Type B pancreatic cell (in vitro differentiated cells): ENCODE measurements around the gene TLDC2. TPM values are rescaled to one million over a fixed set of nuclear protein-coding genes. Genes with fewer than 3 reads are reported as not detected.
"Not testable (repeated sequence)": the region's sequence is repeated elsewhere in the genome, so short reads cannot be mapped to it uniquely, and the experiment has no call there.

Source experiments
- DNase-seq: peaks from one replicate; pipeline ENCODE4 v3.0.0; 2021; ENCODE audit warnings: mixed read lengths; ENCODE audit not compliant: unreplicated experiment; ENCODE audit errors: extremely low spot score
- H3K27ac Mint-ChIP-seq: 2 replicates; pipeline ENCODE4 v1.8.0; 2021; ENCODE audit warnings: mild to moderate bottlenecking, mixed read lengths
- H3K27me3 Mint-ChIP-seq: 2 replicates; pipeline ENCODE4 v1.8.0; 2021; ENCODE audit warnings: mixed read lengths
- H3K36me3 Mint-ChIP-seq: 2 replicates; pipeline ENCODE4 v1.8.0; 2021; ENCODE audit warnings: mixed read lengths
- H3K4me1 Mint-ChIP-seq: one replicate; pipeline ENCODE4 v1.8.0; 2021; ENCODE audit warnings: mixed read lengths; ENCODE audit not compliant: unreplicated experiment
- H3K4me3 Mint-ChIP-seq: 2 replicates; pipeline ENCODE4 v1.8.0; 2021; ENCODE audit warnings: mild to moderate bottlenecking, mixed read lengths
- H3K9me3 Mint-ChIP-seq: 2 replicates; pipeline ENCODE4 v1.8.0; 2021; ENCODE audit warnings: mixed read lengths
- CTCF ChIP-seq: fragments of 200-600 bp; sonication (generic); conservative IDR thresholded peaks from 2 replicates; pipeline ENCODE4 v1.5.0; 2021; ENCODE audit warnings: antibody characterized with exemption, mild to moderate bottlenecking
- total RNA-seq: library from RNA; stranded (reverse); gene quantifications from 2 replicates; pipeline ENCODE4 v1.2.1, GENCODE V29; 2021; ENCODE audit warnings: low replicate concordance

Gene TLDC2
- total RNA-seq, 1 donor from 2014 or later, result 0.75 TPM

- TF ChIP-seq CTCF, result no peak
- H3K27ac Mint-ChIP-seq, result no peak overlapping the region
- DNase-seq, result no peak
- no peaks in the 10 kb centered on the region for H3K4me1 Mint-ChIP-seq
- no peaks in the 10 kb centered on the region for H3K9me3 Mint-ChIP-seq
- H3K36me3 Mint-ChIP-seq, result peaks cover 4% of the 10 kb centered on the region
- no peak overlapping the region for H3K4me3 Mint-ChIP-seq
- H3K27me3 Mint-ChIP-seq, result no peaks in the 10 kb centered on the region
Observed at GRCh38 chr20:36904690-36905089, 28.8 kb downstream of the TLDC2 start.

DNA sequence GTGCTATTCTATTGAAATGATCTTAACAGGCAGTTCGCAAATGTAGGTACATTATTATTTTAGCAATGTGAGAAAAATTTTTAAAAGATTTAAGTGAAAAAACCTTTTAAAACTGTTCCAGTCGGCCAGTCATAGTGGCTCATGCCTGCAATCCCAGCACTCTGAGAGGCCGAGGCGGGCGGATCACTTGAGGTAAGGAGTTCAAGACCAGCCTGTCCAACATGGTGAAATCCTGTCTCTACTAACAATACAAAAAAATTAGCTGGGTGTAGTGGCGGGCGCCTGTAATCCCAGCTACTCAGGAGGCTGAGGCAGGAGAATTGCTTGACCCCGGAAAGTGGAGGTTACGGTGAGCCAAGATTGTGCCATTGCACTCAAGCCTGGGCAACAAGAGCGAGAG is 29.6 kb downstream of the TLDC2 start:
- not testable (repeated sequence) for H3K36me3 Mint-ChIP-seq, H3K27me3 Mint-ChIP-seq, H3K4me1 Mint-ChIP-seq, H3K4me3 Mint-ChIP-seq, DNase-seq, H3K9me3 Mint-ChIP-seq, H3K27ac Mint-ChIP-seq

DNA sequence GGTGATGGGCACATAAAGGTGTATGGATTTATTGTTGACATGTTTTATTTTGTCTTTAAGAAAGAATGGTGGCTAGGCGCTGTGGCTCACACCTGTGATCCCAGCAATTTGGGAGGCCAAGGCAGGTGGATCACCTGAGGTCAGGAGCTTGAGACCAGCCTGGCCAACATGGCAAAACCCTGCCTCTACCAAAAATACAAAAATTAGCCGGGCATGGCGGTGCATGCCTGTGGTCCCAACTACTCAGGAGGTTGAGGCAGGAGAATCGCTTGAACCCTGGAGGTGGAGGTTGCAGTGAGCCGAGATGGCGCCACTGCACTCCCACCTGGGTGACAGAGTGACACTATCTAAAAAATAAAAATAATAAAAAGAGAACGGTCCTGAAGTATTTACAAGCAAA is 30.1 kb downstream of the TLDC2 start:
- H3K4me3 Mint-ChIP-seq, DNase-seq, H3K4me1 Mint-ChIP-seq, H3K36me3 Mint-ChIP-seq, H3K27ac Mint-ChIP-seq, H3K9me3 Mint-ChIP-seq, H3K27me3 Mint-ChIP-seq: not testable (repeated sequence)

DNA sequence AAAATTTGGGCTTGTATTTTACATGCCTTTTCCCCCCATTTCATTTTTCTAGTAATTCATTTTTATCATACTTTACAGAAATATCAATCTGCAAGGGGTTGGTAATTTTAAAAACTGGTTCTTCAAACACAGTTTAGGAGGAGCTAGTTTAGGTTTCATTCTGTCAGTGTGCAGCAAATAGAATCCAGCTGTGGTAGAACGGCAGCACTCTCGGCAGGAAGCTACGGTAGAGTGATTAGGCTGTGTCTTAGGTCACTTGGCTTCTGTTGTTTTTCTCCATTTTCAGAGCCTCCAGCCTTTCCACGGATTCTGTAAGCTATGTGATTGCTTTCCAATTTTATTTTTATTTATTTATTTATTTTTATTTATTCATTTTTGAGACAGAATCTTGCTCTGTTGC is 32.7 kb downstream of the TLDC2 start:
- peaks cover 5% of the 10 kb centered on the region for H3K36me3 Mint-ChIP-seq
- H3K4me1 Mint-ChIP-seq, result no peaks in the 10 kb centered on the region
- no peak for DNase-seq
- no peak overlapping the region for H3K27ac Mint-ChIP-seq
- H3K27me3 Mint-ChIP-seq, result no peaks in the 10 kb centered on the region
- no peaks in the 10 kb centered on the region for H3K9me3 Mint-ChIP-seq
- no peak overlapping the region for H3K4me3 Mint-ChIP-seq
- no peak for TF ChIP-seq CTCF

DNA sequence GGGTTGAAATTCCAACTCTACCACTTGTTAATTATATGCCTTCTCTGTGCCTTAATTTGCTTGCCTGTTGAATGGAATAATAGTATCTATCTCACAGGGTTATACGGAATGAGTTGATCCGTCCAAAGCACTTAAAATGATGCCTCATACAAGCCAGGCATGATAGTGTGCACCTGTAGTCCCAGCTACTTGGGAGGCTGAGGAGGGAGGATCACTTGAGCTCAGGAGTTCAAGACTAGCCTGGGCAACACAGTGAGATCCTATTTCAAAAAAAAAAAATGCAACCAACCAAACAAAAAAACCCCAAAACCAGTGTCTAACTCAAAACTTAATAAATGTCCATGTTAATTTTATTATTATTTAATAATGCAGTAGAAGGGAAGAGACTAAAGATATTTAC is 40.3 kb downstream of the TLDC2 start:
- no peak for TF ChIP-seq CTCF
- Mint-ChIP-seq H3K27ac (no peak overlapping the region), H3K4me1 (no peaks in the 10 kb centered on the region), H3K4me3 (no peak overlapping the region), H3K36me3 (peaks cover 5% of the 10 kb centered on the region), H3K27me3 (no peaks in the 10 kb centered on the region), H3K9me3 (no peaks in the 10 kb centered on the region)
- DNase-seq, result no peak

GRCh38 chr20:36917240-36917639 is 41.3 kb downstream of the TLDC2 start:
- Mint-ChIP-seq H3K9me3 (no peaks in the 10 kb centered on the region), H3K4me3 (no peak overlapping the region), H3K27me3 (no peaks in the 10 kb centered on the region), H3K36me3 (peaks cover 3% of the 10 kb centered on the region), H3K4me1 (no peaks in the 10 kb centered on the region), H3K27ac (no peak overlapping the region)
- DNase-seq, result no peak
- no peak for TF ChIP-seq CTCF

DNA sequence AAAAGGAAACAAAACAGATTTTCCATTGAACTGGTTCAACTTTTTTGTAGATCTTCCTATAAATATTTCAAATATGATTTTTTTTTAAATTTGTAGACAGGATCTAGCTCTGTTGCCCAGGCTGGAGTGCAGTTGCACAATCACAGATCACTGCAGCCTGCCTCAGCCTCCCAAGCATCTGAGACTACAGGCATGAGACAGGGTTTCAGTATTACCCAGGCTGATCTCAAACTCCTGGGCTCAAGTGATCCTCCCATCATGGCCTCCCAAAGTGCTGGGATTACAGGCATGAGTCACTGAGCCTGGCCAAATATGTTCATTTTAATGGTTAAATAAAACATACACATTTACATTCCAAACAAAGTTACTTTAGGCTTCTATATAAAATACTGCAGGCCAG is 42.0 kb downstream of the TLDC2 start:
- TF ChIP-seq CTCF, result no peak
- DNase-seq, result no peak
- Mint-ChIP-seq H3K27ac (no peak overlapping the region), H3K9me3 (no peaks in the 10 kb centered on the region), H3K4me3 (no peak overlapping the region), H3K27me3 (no peaks in the 10 kb centered on the region), H3K36me3 (no peaks in the 10 kb centered on the region), H3K4me1 (no peaks in the 10 kb centered on the region)
